ENCODE measurements around the gene RAD18. TPM values are rescaled to one million over a fixed set of nuclear protein-coding genes. Genes with fewer than 3 reads are reported as not detected.

Gene RAD18
- total RNA-seq, 1 donor from 2014 or later = 7.6 TPM

DNA sequence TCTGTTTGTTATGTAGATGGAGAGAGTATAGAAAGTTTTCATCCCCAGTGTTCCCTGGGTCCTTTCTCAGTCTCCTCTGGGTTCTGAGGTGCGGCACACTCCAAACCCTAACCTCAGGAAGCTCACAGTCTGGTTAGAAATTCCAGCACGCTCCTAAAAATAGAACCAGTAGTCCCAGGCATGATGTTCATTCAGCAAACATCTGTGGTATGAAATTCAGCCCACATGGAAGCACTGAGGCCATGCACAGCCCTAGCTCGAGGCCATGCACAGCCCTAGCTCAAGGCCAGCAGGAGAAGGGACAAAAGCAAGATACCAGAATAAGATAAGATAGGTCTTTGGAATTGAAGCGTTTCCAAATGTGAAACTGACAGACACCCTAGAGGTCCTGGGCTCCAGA, 111.6 kb downstream of the RAD18 start:
- TF ChIP-seq, protein P1, sequence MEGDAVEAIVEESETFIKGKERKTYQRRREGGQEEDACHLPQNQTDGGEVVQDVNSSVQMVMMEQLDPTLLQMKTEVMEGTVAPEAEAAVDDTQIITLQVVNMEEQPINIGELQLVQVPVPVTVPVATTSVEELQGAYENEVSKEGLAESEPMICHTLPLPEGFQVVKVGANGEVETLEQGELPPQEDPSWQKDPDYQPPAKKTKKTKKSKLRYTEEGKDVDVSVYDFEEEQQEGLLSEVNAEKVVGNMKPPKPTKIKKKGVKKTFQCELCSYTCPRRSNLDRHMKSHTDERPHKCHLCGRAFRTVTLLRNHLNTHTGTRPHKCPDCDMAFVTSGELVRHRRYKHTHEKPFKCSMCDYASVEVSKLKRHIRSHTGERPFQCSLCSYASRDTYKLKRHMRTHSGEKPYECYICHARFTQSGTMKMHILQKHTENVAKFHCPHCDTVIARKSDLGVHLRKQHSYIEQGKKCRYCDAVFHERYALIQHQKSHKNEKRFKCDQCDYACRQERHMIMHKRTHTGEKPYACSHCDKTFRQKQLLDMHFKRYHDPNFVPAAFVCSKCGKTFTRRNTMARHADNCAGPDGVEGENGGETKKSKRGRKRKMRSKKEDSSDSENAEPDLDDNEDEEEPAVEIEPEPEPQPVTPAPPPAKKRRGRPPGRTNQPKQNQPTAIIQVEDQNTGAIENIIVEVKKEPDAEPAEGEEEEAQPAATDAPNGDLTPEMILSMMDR (IDR thresholded peaks at IDR 0.05; ENCODE audit: insufficient read depth, low read length, poor library complexity, severe bottlenecking) = no peak
- Histone ChIP-seq H3K36me3 (ENCODE audit: control insufficient read depth, insufficient read depth, low read length) (no peaks in the 10 kb centered on the region), H3K27me3 (ENCODE audit: control insufficient read depth, insufficient read depth, low read length) (no peaks in the 10 kb centered on the region), H3K4me3 (ENCODE audit: low read depth, low read length) (no peak overlapping the region)
- DNase-seq (ENCODE audit: low read depth) = peak; percentile 77

DNA sequence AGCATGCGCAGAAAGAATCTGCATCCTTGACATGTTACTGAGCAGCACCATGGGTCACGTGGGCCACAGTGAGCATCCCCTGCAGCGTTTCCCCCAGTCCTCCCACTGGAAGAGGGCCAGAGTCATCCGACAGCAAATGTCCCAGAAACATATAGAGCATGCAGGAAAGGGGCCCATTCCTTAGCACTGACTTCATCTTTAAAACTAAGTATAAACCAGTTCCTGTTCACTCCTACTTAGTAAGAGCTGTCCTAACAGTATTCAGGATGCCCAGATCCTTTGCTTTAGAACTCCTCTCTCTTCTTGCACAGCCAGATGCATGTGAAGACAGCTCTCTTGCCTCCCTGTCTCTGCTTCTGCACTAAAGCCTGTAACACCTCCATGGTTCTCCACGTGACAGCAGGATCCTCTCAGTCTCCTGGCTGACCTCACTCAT, 114.6 kb downstream of the RAD18 start:
- H3K27me3 ChIP-seq (ENCODE audit: control insufficient read depth, insufficient read depth, low read length) = no peaks in the 10 kb centered on the region
- no peak for DNase-seq (ENCODE audit: low read depth)
- no peaks in the 10 kb centered on the region for H3K36me3 ChIP-seq (ENCODE audit: control insufficient read depth, insufficient read depth, low read length)
- TF ChIP-seq, protein P1 (IDR thresholded peaks at IDR 0.05; ENCODE audit: insufficient read depth, low read length, poor library complexity, severe bottlenecking) = no peak
- no peak overlapping the region for H3K4me3 ChIP-seq (ENCODE audit: low read depth, low read length)

DNA sequence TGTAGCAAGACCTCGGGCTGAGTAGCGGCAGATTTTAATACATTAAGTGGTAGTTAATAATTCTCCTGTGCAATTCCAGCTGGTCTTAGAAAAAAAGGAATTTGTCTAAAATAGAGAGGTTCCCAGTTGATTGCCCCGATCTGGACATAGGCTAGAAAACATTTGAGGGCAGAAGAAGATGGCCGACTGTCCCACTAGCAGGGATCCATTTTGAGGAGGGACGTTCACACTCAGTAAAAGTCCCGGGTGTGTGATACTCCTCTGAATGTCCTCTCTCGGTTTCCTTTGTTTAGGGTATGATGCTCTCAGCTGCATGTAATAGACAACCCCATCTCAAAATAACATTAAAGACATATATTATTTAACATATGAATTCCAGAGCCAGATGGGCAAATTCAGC, 116.0 kb downstream of the RAD18 start:
- DNase-seq (ENCODE audit: low read depth) = no peak
- Histone ChIP-seq H3K36me3 (ENCODE audit: control insufficient read depth, insufficient read depth, low read length) (no peaks in the 10 kb centered on the region), H3K27me3 (ENCODE audit: control insufficient read depth, insufficient read depth, low read length) (no peaks in the 10 kb centered on the region), H3K4me3 (ENCODE audit: low read depth, low read length) (no peak overlapping the region)
- TF ChIP-seq, protein P1 (IDR thresholded peaks at IDR 0.05; ENCODE audit: insufficient read depth, low read length, poor library complexity, severe bottlenecking) = no peak

DNA sequence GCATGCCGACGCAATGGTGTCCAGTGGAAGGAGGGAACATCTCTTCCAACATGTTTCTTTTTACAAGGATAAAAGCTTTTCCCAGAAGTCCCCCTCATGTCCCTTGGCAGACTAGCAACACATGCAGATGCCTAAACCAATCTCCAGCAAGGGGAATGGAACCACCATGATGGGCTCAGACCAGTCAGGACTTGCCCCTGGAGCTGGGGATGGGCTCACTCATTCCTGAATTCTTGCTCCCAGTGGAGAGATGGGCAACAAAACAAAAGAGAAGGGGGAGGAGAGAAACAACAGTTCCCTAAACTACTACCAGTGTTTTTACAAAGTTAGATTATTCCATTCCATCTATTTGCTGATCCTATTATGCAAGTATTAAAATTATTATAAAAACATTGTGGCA, 117.1 kb downstream of the RAD18 start:
- H3K27me3 ChIP-seq (ENCODE audit: control insufficient read depth, insufficient read depth, low read length) = no peaks in the 10 kb centered on the region
- H3K36me3 ChIP-seq (ENCODE audit: control insufficient read depth, insufficient read depth, low read length) = no peaks in the 10 kb centered on the region
- TF ChIP-seq, protein P1 (IDR thresholded peaks at IDR 0.05; ENCODE audit: insufficient read depth, low read length, poor library complexity, severe bottlenecking) = no peak
- H3K4me3 ChIP-seq (ENCODE audit: low read depth, low read length) = no peak overlapping the region
- no peak for DNase-seq (ENCODE audit: low read depth)

DNA sequence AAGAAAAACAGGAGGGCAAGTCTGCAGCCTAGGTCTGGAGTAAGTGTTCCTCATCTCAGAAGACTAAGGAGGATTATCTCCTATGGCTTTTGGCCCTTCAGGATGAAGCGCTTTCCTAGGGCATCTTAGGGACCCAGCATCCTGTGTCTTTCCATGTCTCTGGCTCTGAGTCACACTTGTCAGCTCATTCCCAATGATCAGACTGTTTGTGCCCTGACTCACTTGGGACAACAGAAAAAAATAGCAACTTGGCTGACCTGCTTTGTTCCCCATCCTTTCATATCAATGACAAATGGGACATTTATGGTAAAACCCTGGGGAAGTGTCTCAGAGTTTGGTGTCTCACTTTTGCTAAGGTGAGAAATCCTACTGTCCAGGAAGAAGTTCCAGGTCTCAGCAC, 117.6 kb downstream of the RAD18 start:
- Histone ChIP-seq H3K4me3 (ENCODE audit: low read depth, low read length) (no peak overlapping the region), H3K27me3 (ENCODE audit: control insufficient read depth, insufficient read depth, low read length) (no peaks in the 10 kb centered on the region)
- no peak for DNase-seq (ENCODE audit: low read depth)

DNA sequence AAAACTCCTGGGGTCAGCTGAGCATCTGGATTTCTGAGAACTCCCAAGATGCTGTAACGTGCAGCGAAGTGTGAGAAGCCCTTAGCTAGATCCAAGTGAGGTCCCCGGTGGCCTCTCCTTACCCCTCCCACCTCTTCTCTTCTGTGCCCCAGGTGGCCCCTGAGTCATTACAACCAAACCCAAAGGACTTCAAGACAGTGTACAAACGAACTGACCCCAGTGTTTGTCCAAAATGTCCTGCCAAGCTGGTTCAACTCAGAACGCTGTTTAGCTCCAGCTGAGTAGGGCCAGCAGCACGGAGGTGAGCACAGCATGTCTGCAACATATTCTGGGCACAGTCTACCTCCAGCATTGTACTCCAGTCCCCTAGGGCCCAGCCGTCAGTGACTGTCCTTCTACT, 119.9 kb downstream of the RAD18 start:
- H3K27me3 ChIP-seq (ENCODE audit: control insufficient read depth, insufficient read depth, low read length) = no peaks in the 10 kb centered on the region
- H3K4me3 ChIP-seq (ENCODE audit: low read depth, low read length) = no peak overlapping the region
- no peaks in the 10 kb centered on the region for H3K36me3 ChIP-seq (ENCODE audit: control insufficient read depth, insufficient read depth, low read length)
- TF ChIP-seq, protein P1 (IDR thresholded peaks at IDR 0.05; ENCODE audit: insufficient read depth, low read length, poor library complexity, severe bottlenecking) = no peak
- no peak for DNase-seq (ENCODE audit: low read depth)

More for the DNA sequence above, 117.6 kb downstream of the RAD18 start:
- H3K36me3 ChIP-seq (ENCODE audit: control insufficient read depth, insufficient read depth, low read length) = no peaks in the 10 kb centered on the region
- TF ChIP-seq, protein P1 (IDR thresholded peaks at IDR 0.05; ENCODE audit: insufficient read depth, low read length, poor library complexity, severe bottlenecking) = no peak

Data from kidney epithelial cell (primary cell).